GM10266 (cell line): Measurements from ENCODE around the gene ACSF3.

Experiments used
- DNase-seq: peaks from one replicate; pipeline ENCODE4 v3.0.0; 2012; ENCODE audit errors: extremely low spot score
- CTCF ChIP-seq: IDR thresholded peaks from 2 replicates; pipeline ENCODE4 v1.5.1; 2012; ENCODE audit warnings: mild to moderate bottlenecking, low read depth; ENCODE audit not compliant: control insufficient read depth, insufficient read depth; ENCODE audit errors: missing control alignments

The ACSF3 gene

GRCh38 chr16:89189358-89190025 lies 95.8 kb downstream of the ACSF3 start:
- no peak for DNase-seq
- no peak for TF ChIP-seq CTCF

GRCh38 chr16:89190150-89190958 lies 96.7 kb downstream of the ACSF3 start:
- TF ChIP-seq CTCF, result no peak

GRCh38 chr16:89191033-89191900 lies 97.6 kb downstream of the ACSF3 start:
- DNase-seq, result no peak
- no peak for TF ChIP-seq CTCF

More at GRCh38 chr16:89190150-89190958, 96.7 kb downstream of the ACSF3 start:
- no peak for DNase-seq

- no peak for TF ChIP-seq CTCF
- DNase-seq, result no peak
Observed at GRCh38 chr16:89191901-89192185, 98.2 kb downstream of the ACSF3 start.

- peak; percentile 89 for DNase-seq
Observed at GRCh38 chr16:89192186-89192955, 98.7 kb downstream of the ACSF3 start.

GRCh38 chr16:89192956-89193575 lies 99.4 kb downstream of the ACSF3 start:
- peak; percentile 88 for DNase-seq
- TF ChIP-seq CTCF, result no peak
